SKM-1 (cell line): Measurements from ENCODE around the gene ISM1.
"Not testable (repeated sequence)": the region's sequence is repeated elsewhere in the genome, so short reads cannot be mapped to it uniquely, and the experiment has no call there.

Experiments used
- DNase-seq: peaks from one replicate; lab custom pipeline; 2025; ENCODE audit not compliant: unreplicated experiment; lab: John Stamatoyannopoulos, UW

The ISM1 gene

GRCh38 chr20:13221313-13221672, 219 bp downstream of the ISM1 start:
- DNase-seq, result no peak

- no peak for DNase-seq
Observed at GRCh38 chr20:13221673-13222318, 722 bp downstream of the ISM1 start.

- DNase-seq, result no peak
Observed at GRCh38 chr20:13222319-13222716, 1.2 kb downstream of the ISM1 start.

- no peak for DNase-seq
Observed at GRCh38 chr20:13223736-13224520, 2.9 kb downstream of the ISM1 start.

DNA sequence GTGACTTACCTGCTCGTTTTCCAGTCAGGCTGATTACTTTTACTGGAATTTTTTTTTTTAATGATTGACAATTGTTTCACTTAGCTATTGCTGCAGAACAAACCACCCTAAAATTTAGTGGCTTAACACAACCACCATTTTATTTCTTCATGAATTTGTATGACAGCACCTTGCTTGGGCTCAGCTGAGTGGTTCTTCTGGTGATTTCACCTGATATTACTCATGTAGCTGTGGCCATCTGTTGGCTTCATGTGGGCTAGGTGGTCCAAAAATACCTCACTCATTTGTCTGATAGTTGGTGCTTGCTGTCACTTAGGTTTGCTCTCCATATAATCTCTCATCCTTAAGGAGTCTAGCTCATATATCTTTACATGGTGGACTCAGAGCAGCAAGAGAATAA, 5.3 kb downstream of the ISM1 start:
- no peak for DNase-seq

DNA sequence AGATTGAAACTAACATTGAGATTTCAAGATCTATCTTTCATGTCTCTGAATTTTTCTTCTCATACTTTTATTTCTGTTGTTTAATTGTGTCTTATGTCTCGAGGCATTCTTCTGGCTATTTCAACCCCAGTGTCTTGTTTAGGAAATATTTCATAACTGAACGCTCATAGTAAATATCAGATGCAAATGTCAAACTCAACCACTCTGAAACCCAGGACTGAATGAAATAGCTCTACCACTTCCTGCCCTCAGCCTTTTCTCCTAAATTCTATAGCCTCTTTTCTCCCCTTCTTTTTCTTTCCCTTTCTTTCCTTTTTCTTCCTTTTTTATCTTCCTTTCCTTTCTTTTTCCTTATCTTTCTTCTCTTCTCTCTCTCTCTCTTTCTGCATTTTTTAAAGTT, 7.7 kb downstream of the ISM1 start:
- DNase-seq, result no peak

GRCh38 chr20:13229538-13229937, 8.5 kb downstream of the ISM1 start:
- no peak for DNase-seq

DNA sequence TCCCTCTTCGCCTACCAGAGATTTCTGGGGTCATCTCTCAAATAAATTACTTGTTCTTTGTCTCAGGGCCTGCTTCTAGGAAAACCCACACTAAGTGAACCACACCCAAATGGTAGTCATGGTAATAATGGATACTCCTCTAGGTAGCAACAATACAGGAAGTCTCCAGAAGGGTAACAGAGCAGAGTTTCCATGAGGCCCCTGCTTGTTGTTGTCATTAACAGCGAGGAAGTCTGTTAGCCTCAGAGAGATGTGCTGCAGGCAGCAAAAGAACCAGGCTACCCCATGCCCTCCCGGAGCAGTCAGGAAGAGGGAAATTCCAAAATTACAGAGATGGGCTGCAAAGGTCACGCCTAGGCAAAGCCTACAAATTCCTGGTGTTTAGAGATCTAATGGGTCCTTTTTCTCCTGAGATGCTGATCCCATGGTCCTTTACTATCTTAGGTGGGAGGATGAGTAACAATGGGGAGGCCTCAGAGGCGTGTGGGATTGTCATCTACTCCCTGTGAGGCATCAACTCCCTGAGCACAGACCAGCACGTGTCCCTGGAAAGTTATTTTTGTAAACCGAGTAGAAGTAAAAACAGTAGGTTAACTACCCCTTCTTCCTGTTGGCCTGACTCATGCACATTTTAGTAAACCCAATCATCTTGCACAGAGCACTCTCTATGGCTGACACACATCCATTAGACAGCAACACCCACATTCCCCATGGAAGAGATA, 10.1 kb downstream of the ISM1 start:
- no peak for DNase-seq

DNA sequence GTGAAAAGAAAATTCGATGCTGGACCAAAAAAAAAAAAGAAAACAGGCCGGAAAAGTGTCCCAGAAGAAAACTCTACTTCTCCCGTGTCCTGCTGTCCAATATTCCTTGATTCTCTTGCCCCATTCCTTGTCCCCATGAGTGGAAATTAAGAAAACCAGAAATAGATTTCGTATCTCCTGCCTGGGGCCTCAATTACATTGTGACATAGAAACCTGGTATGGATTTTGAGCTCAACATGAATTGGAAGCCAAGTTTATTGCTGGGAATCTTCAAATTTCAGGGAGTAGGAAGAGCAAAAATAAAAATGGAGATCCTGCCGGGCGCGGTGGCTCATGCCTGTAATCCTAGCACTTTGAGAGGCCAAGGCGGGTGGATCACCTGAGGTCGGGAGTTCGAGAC, 11.9 kb downstream of the ISM1 start:
- no peak for DNase-seq

DNA sequence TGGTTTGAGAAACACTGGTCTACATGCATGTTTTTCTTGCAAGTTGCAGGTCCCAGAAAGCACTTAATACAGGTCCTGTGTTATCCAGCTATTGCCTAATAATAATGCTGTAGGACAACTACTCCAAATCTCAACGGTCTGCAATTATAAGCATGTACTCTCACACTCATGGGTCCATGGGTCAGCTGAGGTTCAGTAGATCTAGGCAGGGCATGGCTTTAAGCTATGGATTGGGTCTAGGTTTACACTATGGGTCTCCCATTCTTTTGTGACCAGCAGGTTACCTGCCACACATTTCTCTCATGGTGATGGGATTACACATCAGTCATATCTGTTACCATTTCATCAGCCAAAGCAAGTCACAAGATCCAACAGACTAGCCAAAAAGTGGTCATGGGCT, 13.9 kb downstream of the ISM1 start:
- DNase-seq, result no peak

DNA sequence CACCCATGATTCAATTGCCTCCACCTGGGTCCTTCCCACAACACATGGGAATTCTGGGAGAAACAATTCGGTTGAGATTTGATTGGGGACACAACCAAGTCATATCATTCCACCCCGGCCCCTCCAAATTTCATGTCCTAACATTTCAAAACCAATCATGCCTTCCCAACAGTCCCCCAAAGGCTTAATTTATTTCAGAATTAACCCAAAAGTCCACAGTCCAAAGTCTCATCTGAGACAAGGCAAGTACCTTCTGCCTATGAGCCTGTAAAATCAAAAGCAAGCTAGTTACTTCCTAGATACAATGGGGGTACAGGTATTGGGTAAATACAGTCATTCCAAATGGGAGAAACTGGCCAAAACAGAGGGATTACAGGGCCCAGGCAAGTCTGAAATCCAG, 15.3 kb downstream of the ISM1 start:
- DNase-seq, result not testable (repeated sequence)

GRCh38 chr20:13236990-13237720, 16.1 kb downstream of the ISM1 start:
- DNase-seq, result no peak

- DNase-seq, result no peak
Observed at GRCh38 chr20:13238001-13238653, 17.1 kb downstream of the ISM1 start.

DNA sequence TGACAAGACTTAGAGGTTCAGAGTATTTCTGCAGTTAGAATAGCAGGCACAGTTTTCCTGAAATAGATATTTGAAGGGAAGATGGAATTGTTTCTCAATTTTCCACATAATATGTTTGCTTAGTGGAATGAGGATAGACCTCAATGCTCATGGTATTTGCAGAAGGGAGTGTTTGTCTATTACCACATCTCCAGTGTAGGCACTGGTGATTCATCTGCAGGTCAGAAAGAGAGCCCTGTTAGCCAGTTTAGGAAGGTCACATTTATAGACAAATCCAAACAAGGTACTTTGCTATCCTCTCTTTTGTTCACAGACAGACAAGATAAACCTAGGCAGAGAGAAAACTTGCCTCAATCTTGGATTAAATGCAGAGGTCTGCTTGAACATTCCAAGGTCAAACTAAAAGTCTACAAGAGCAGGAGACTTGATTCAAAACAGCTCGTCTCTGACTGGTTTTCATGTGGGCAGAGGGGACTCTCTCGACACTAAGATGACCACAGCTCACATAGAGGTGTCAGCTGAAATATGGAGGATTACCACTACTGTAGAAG, 22.8 kb downstream of the ISM1 start:
- no peak for DNase-seq

GRCh38 chr20:13245250-13245723, 24.2 kb downstream of the ISM1 start:
- DNase-seq, result no peak

GRCh38 chr20:13249118-13249797, 28.2 kb downstream of the ISM1 start:
- DNase-seq, result no peak

- DNase-seq, result no peak
Observed at GRCh38 chr20:13249798-13250170, 28.7 kb downstream of the ISM1 start.

- DNase-seq, result no peak
Observed at GRCh38 chr20:13250251-13250650, 29.2 kb downstream of the ISM1 start.

DNA sequence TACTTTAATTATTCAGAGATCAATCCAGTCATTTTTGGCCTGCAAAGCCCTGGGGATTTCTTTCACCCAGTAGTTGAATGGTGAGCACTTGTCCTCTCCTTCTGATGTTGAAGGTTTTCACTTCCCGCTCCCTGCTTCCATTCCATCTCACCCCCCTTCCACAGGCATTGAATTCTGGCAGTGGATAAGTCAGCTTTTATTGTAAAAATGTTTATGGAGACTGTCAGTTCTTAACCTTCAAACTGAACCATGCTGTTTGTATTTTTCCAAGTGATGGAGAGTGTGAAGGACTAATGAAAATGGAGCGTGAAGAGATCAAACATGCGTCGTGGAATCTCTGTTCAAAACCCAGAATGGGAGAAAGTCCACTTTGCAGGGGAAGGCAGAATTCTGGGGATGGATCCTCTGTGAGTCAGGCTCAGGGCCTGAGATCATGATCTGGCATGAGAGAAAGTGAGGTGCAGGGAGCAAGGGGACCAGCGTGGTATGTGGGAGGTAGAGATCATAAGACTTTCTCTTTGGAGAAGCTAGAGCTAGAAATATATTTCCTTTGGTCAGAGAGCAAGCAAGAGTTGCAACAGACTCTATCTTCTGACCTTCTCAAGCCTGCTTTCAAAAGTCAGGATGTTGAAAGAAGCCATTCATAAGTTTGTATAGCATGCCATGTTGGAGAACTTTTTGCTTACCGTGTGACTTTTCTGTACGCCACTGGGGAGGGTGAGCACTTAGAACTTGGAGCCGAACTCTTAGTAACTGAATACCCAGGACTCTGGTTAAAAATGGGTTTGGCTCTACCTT, 30.2 kb downstream of the ISM1 start:
- DNase-seq, result no peak
